Natural killer cell (primary cell): Measurements from ENCODE around the gene TUBB1. TPM values are rescaled to one million over a fixed set of nuclear protein-coding genes. Genes with fewer than 3 reads are reported as not detected.
A peak's percentile ranks its signal among the peaks of the same experiment; 100 is the strongest.

ENCODE experiments used
- ATAC-seq, 3 donors: fragments of 150-1000 bp in 2 of 3; fragments of 200-7000 bp in 1 of 3; cut with Tn5 transposase; 1 replicate in 1 of 3; 2 replicates in 2 of 3; pipeline ENCODE4 v1.10.0; 2021; ENCODE audit warnings: mild to moderate bottlenecking in 2 of 3, moderate library complexity in 2 of 3
- DNase-seq, 2 donors: peaks; one replicate each; pipeline versions ENCODE4 v3.0.0 to v3.0.0-alpha.2; 2013 to 2021; ENCODE audit warnings: mixed read lengths in 1 of 2
- H3K27ac ChIP-seq: one replicate; pipeline ENCODE4 v1.5.1; 2013; ENCODE audit warnings: mild to moderate bottlenecking, low read length
- H3K27me3 ChIP-seq: one replicate; pipeline ENCODE4 v1.6.1; 2013; ENCODE audit warnings: low read length; ENCODE audit not compliant: control insufficient read depth, insufficient read depth
- H3K36me3 ChIP-seq: one replicate; pipeline ENCODE4 v1.6.1; 2013; ENCODE audit warnings: low read length; ENCODE audit not compliant: control insufficient read depth, insufficient read depth
- H3K4me1 ChIP-seq: one replicate; pipeline ENCODE4 v1.6.1; 2013; ENCODE audit warnings: low read length; ENCODE audit not compliant: control insufficient read depth, insufficient read depth
- H3K4me3 ChIP-seq: one replicate; pipeline ENCODE4 v1.5.1; 2013; ENCODE audit warnings: low read length
- H3K9me3 ChIP-seq: one replicate; pipeline ENCODE4 v1.6.1; 2013; ENCODE audit warnings: low read length; ENCODE audit not compliant: control insufficient read depth, insufficient read depth
- H3K27ac Mint-ChIP-seq, 2 donors: one replicate each; pipeline ENCODE4 v1.8.0; 2022; ENCODE audit warnings: mild to moderate bottlenecking in 2 of 2, mixed read lengths in 2 of 2, moderate library complexity in 1 of 2
- H3K27me3 Mint-ChIP-seq, 2 donors: one replicate each; pipeline ENCODE4 v1.8.0; 2022; ENCODE audit warnings: low read depth in 2 of 2, mixed read lengths in 2 of 2
- H3K36me3 Mint-ChIP-seq: one replicate; pipeline ENCODE4 v1.8.0; 2022; ENCODE audit warnings: mixed read lengths
- H3K4me1 Mint-ChIP-seq, 2 donors: one replicate each; pipeline ENCODE4 v1.8.0; 2022; ENCODE audit warnings: mixed read lengths in 2 of 2
- H3K4me3 Mint-ChIP-seq: one replicate; pipeline ENCODE4 v1.8.0; 2022; ENCODE audit warnings: mild to moderate bottlenecking, moderate library complexity, mixed read lengths
- H3K9me3 Mint-ChIP-seq, 2 donors: one replicate each; pipeline ENCODE4 v1.8.0; 2022; ENCODE audit warnings: mixed read lengths in 2 of 2
- CTCF ChIP-seq: fragments of 200-600 bp; IDR thresholded peaks from one replicate; pipeline ENCODE4 v1.8.0; 2022; ENCODE audit warnings: antibody characterized with exemption
- WGBS: methylation state at CpG from one replicate; pipeline ENCODE4 v1.1.7; 2013; ENCODE audit warnings: missing lambda C conversion rate; ENCODE audit not compliant: insufficient coverage; 5-methylcytosine and 5-hydroxymethylcytosine counted together
- intact Hi-C: fragments of 100-400 bp; cut with micrococcal nuclease; formaldehyde crosslinking; loops from one replicate; pipeline ENCODE4 v1.14.2; 2022
- total RNA-seq, 4 donors: library from RNA; stranded (reverse); fragments of 120-200 nt in 1 of 4; gene quantifications; one replicate each; pipeline versions ENCODE4 v1.2.3 to v1.2.4, GENCODE V29; 2013 to 2022

TUBB1 gene
- total RNA-seq, 3 donors from 2014 or later (not counting 1 experiment from before 2014, with no cell fraction given), result 4.3 to 46.9 (median 18.8) TPM

- H3K4me3 ChIP-seq, result no peak overlapping the region
- no peak for ATAC-seq
- Mint-ChIP-seq H3K36me3 (no peaks in the 10 kb centered on the region), H3K27ac (peak overlapping the region; percentile 84 to 87), H3K9me3 (no peaks in the 10 kb centered on the region), H3K4me1 (peaks cover 33 to 35% of the 10 kb centered on the region in 2 donors), H3K4me3 (peak overlapping the region; percentile 88), H3K27me3 (peaks cover 0 to 4% of the 10 kb centered on the region in 2 donors)
- no peak for TF ChIP-seq CTCF
- H3K27me3 ChIP-seq, result no peaks in the 10 kb centered on the region
- no peaks in the 10 kb centered on the region for H3K36me3 ChIP-seq
- 60% methylated on average over 1 of the region's 3 CpGs for WGBS
- intact Hi-C loops, result loop anchor here (2.0 kb wide), 1 partner anchor 153 kb away; no protein-coding TSS in a partner anchor
- H3K27ac ChIP-seq, result peak overlapping the region; percentile 41
- H3K9me3 ChIP-seq, result no peaks in the 10 kb centered on the region
- peaks cover 28% of the 10 kb centered on the region for H3K4me1 ChIP-seq
- peak in 1 of 2 donors; percentile 54 for DNase-seq
These were observed 24.5 kb downstream of the TUBB1 start for GRCh38 chr20:59043698-59044097.

- Histone ChIP-seq H3K27ac (peak overlapping the region; percentile 41), H3K4me1 (peaks cover 28% of the 10 kb centered on the region), H3K9me3 (no peaks in the 10 kb centered on the region), H3K4me3 (no peak overlapping the region), H3K36me3 (no peaks in the 10 kb centered on the region), H3K27me3 (no peaks in the 10 kb centered on the region)
- ATAC-seq, result no peak
- Mint-ChIP-seq H3K4me1 (peaks cover 33 to 35% of the 10 kb centered on the region in 2 donors), H3K27me3 (peaks cover 0 to 5% of the 10 kb centered on the region in 2 donors), H3K27ac (peak overlapping the region; percentile 84 to 87), H3K36me3 (no peaks in the 10 kb centered on the region), H3K4me3 (no peak overlapping the region), H3K9me3 (no peaks in the 10 kb centered on the region)
- intact Hi-C loops, result no loop called here
- 64% methylated on average over 2 of the region's 3 CpGs for WGBS
- TF ChIP-seq CTCF, result no peak
- no peak for DNase-seq
These were observed 25.1 kb downstream of the TUBB1 start for GRCh38 chr20:59044295-59044694.

GRCh38 chr20:59044796-59045195 is 25.6 kb downstream of the TUBB1 start:
- Mint-ChIP-seq H3K4me1 (peaks cover 31 to 34% of the 10 kb centered on the region in 2 donors), H3K27ac (no peak overlapping the region), H3K9me3 (no peaks in the 10 kb centered on the region), H3K27me3 (peaks cover 3 to 7% of the 10 kb centered on the region in 2 donors), H3K36me3 (no peaks in the 10 kb centered on the region), H3K4me3 (no peak overlapping the region)
- Histone ChIP-seq H3K27me3 (no peaks in the 10 kb centered on the region), H3K4me3 (no peak overlapping the region), H3K36me3 (no peaks in the 10 kb centered on the region), H3K27ac (no peak overlapping the region), H3K9me3 (no peaks in the 10 kb centered on the region), H3K4me1 (peaks cover 28% of the 10 kb centered on the region)
- no peak for ATAC-seq
- intact Hi-C loops, result no loop called here
- 96% methylated on average over 3 of the region's 3 CpGs for WGBS
- TF ChIP-seq CTCF, result no peak
- no peak for DNase-seq

- no peak overlapping the region for H3K4me3 ChIP-seq
- ATAC-seq, result no peak
- peaks cover 15% of the 10 kb centered on the region for H3K4me1 ChIP-seq
- H3K9me3 ChIP-seq, result no peaks in the 10 kb centered on the region
- no peak for TF ChIP-seq CTCF
- Mint-ChIP-seq H3K27me3 (peaks cover 10 to 23% of the 10 kb centered on the region in 2 donors), H3K9me3 (no peaks in the 10 kb centered on the region), H3K4me3 (no peak overlapping the region), H3K36me3 (no peaks in the 10 kb centered on the region), H3K4me1 (peaks cover 11 to 14% of the 10 kb centered on the region in 2 donors), H3K27ac (no peak overlapping the region)
- intact Hi-C loops, result no loop called here
- DNase-seq, result no peak
- no peak overlapping the region for H3K27ac ChIP-seq
- H3K27me3 ChIP-seq, result peaks cover 4% of the 10 kb centered on the region
- whole genome bisulfite sequencing, result 94% methylated on average over 3 of the region's 3 CpGs
- H3K36me3 ChIP-seq, result no peaks in the 10 kb centered on the region
These were observed 27.6 kb downstream of the TUBB1 start for GRCh38 chr20:59046862-59047261.
